ENCODE data around the gene ADAD1. TPM values are rescaled to one million over a fixed set of nuclear protein-coding genes. Genes with fewer than 3 reads are reported as not detected.
"Not testable (repeated sequence)": the region's sequence is repeated elsewhere in the genome, so short reads cannot be mapped to it uniquely, and the experiment has no call there.

ADAD1 gene
- total RNA-seq, result not detected

- no peaks in the 10 kb centered on the region for H3K4me1 Mint-ChIP-seq (ENCODE audit: low read depth)
- no peak within 1 kb of the TSS for H3K4me3 Mint-ChIP-seq
- H3K9me3 Mint-ChIP-seq (ENCODE audit: insufficient read depth), result no peaks in the 10 kb centered on the region
- H3K27me3 Mint-ChIP-seq (ENCODE audit: low read depth), result peaks cover 6% of the 10 kb centered on the region
- no peaks in the 10 kb centered on the region for H3K36me3 Mint-ChIP-seq (ENCODE audit: low read depth)
- POLR2A ChIA-PET, result no interaction called here
- CTCF ChIA-PET, result no interaction called here
- no peak for ATAC-seq
- H3K27ac Mint-ChIP-seq, result no peak within 1 kb of the TSS
- no peak for DNase-seq
Measured at GRCh38 chr4:122378711-122379110, at the start of gene ADAD1. Gene ADAD1, plus strand, starts transcription at chr4:122379011. Its CDS starts 1,059 bp downstream, at chr4:122380070.

GRCh38 chr4:122329876-122330565 lies 48.8 kb upstream of the ADAD1 start:
- ChIA-PET POLR2A (no interaction called here), CTCF (no interaction called here)
- ATAC-seq, result no peak
- Mint-ChIP-seq H3K4me3 (no peak overlapping the region), H3K36me3 (ENCODE audit: low read depth) (peaks cover 32% of the 10 kb centered on the region), H3K27me3 (ENCODE audit: low read depth) (no peaks in the 10 kb centered on the region), H3K27ac (no peak overlapping the region), H3K9me3 (ENCODE audit: insufficient read depth) (no peaks in the 10 kb centered on the region), H3K4me1 (ENCODE audit: low read depth) (peaks cover 14% of the 10 kb centered on the region)
- DNase-seq, result no peak

- Mint-ChIP-seq H3K36me3 (ENCODE audit: low read depth) (peaks cover 39% of the 10 kb centered on the region), H3K9me3 (ENCODE audit: insufficient read depth) (no peaks in the 10 kb centered on the region), H3K27me3 (ENCODE audit: low read depth) (no peaks in the 10 kb centered on the region), H3K4me1 (ENCODE audit: low read depth) (peaks cover 16% of the 10 kb centered on the region), H3K27ac (no peak overlapping the region), H3K4me3 (no peak overlapping the region)
- ATAC-seq (no peak), DNase-seq (no peak)
- CTCF ChIA-PET, result no interaction called here
- POLR2A ChIA-PET, result no interaction called here
Measured at GRCh38 chr4:122331195-122331594, 47.6 kb upstream of the ADAD1 start.

GRCh38 chr4:122334828-122335227 lies 44.0 kb upstream of the ADAD1 start:
- peaks cover 16% of the 10 kb centered on the region for H3K4me1 Mint-ChIP-seq (ENCODE audit: low read depth)
- H3K27me3 Mint-ChIP-seq (ENCODE audit: low read depth), result no peaks in the 10 kb centered on the region
- ATAC-seq, result peak; percentile 33
- H3K9me3 Mint-ChIP-seq (ENCODE audit: insufficient read depth), result no peaks in the 10 kb centered on the region
- H3K4me3 Mint-ChIP-seq, result no peak overlapping the region
- CTCF ChIA-PET, result interaction anchor here (0.7 kb wide), 1 partner anchor 384 kb away, joined by 3 read pairs; no protein-coding TSS in a partner anchor
- H3K27ac Mint-ChIP-seq, result no peak overlapping the region
- H3K36me3 Mint-ChIP-seq (ENCODE audit: low read depth), result peaks cover 38% of the 10 kb centered on the region
- POLR2A ChIA-PET, result no interaction called here
- no peak for DNase-seq

- ATAC-seq (no peak), DNase-seq (no peak)
- Mint-ChIP-seq H3K9me3 (ENCODE audit: insufficient read depth) (no peaks in the 10 kb centered on the region), H3K4me3 (no peak overlapping the region), H3K27ac (no peak overlapping the region), H3K36me3 (ENCODE audit: low read depth) (peaks cover 15% of the 10 kb centered on the region), H3K27me3 (ENCODE audit: low read depth) (no peaks in the 10 kb centered on the region), H3K4me1 (ENCODE audit: low read depth) (no peaks in the 10 kb centered on the region)
- POLR2A ChIA-PET, result no interaction called here
- CTCF ChIA-PET, result interaction anchor here (0.6 kb wide), 1 partner anchor 355 kb away, joined by 3 read pairs; no protein-coding TSS in a partner anchor
Measured at GRCh38 chr4:122341886-122342285, 36.9 kb upstream of the ADAD1 start.

- H3K36me3 Mint-ChIP-seq (ENCODE audit: low read depth), result peaks cover 37% of the 10 kb centered on the region
- no peak overlapping the region for H3K27ac Mint-ChIP-seq
- H3K27me3 Mint-ChIP-seq (ENCODE audit: low read depth), result no peaks in the 10 kb centered on the region
- POLR2A ChIA-PET, result no interaction called here
- CTCF ChIA-PET, result interaction anchor here (1.1 kb wide), 1 partner anchor 54 kb away, joined by 3 read pairs; no protein-coding TSS in a partner anchor
- H3K4me3 Mint-ChIP-seq, result no peak overlapping the region
- no peak for ATAC-seq
- no peaks in the 10 kb centered on the region for H3K9me3 Mint-ChIP-seq (ENCODE audit: insufficient read depth)
- DNase-seq, result no peak
- H3K4me1 Mint-ChIP-seq (ENCODE audit: low read depth), result no peaks in the 10 kb centered on the region
Measured at GRCh38 chr4:122346036-122346435, 32.8 kb upstream of the ADAD1 start.

GRCh38 chr4:122346503-122346902 lies 32.3 kb upstream of the ADAD1 start:
- ChIA-PET CTCF (interaction anchor here (1.1 kb wide), 1 partner anchor 54 kb away, joined by 3 read pairs; no protein-coding TSS in a partner anchor), POLR2A (no interaction called here)
- no peaks in the 10 kb centered on the region for H3K4me1 Mint-ChIP-seq (ENCODE audit: low read depth)
- H3K4me3 Mint-ChIP-seq, result no peak overlapping the region
- no peaks in the 10 kb centered on the region for H3K9me3 Mint-ChIP-seq (ENCODE audit: insufficient read depth)
- DNase-seq, result no peak
- ATAC-seq, result no peak
- H3K27ac Mint-ChIP-seq, result no peak overlapping the region
- no peaks in the 10 kb centered on the region for H3K27me3 Mint-ChIP-seq (ENCODE audit: low read depth)
- H3K36me3 Mint-ChIP-seq (ENCODE audit: low read depth), result peaks cover 40% of the 10 kb centered on the region

- Mint-ChIP-seq H3K27me3 (ENCODE audit: low read depth) (no peaks in the 10 kb centered on the region), H3K36me3 (ENCODE audit: low read depth) (peaks cover 36% of the 10 kb centered on the region), H3K4me1 (ENCODE audit: low read depth) (peaks cover 4% of the 10 kb centered on the region), H3K9me3 (ENCODE audit: insufficient read depth) (no peaks in the 10 kb centered on the region), H3K27ac (no peak overlapping the region), H3K4me3 (no peak overlapping the region)
- ATAC-seq (no peak), DNase-seq (no peak)
- ChIA-PET CTCF (no interaction called here), POLR2A (no interaction called here)
Measured at GRCh38 chr4:122356317-122356808, 22.4 kb upstream of the ADAD1 start.

- POLR2A ChIA-PET, result no interaction called here
- H3K27me3 Mint-ChIP-seq (ENCODE audit: low read depth), result no peaks in the 10 kb centered on the region
- H3K9me3 Mint-ChIP-seq (ENCODE audit: insufficient read depth), result no peaks in the 10 kb centered on the region
- H3K27ac Mint-ChIP-seq, result no peak overlapping the region
- CTCF ChIA-PET, result no interaction called here
- H3K36me3 Mint-ChIP-seq (ENCODE audit: low read depth), result peaks cover 21% of the 10 kb centered on the region
- H3K4me1 Mint-ChIP-seq (ENCODE audit: low read depth), result peaks cover 4% of the 10 kb centered on the region
- H3K4me3 Mint-ChIP-seq, result no peak overlapping the region
- ATAC-seq, result no peak
- DNase-seq, result no peak
Measured at GRCh38 chr4:122360754-122361153, 18.1 kb upstream of the ADAD1 start.

GRCh38 chr4:122364700-122365404 lies 14.0 kb upstream of the ADAD1 start:
- peaks cover 6% of the 10 kb centered on the region for H3K27me3 Mint-ChIP-seq (ENCODE audit: low read depth)
- no peak for ATAC-seq
- ChIA-PET POLR2A (no interaction called here), CTCF (no interaction called here)
- peaks cover 10% of the 10 kb centered on the region for H3K36me3 Mint-ChIP-seq (ENCODE audit: low read depth)
- peak; percentile 23 for DNase-seq
- H3K27ac Mint-ChIP-seq, result no peak overlapping the region
- peaks cover 4% of the 10 kb centered on the region for H3K4me1 Mint-ChIP-seq (ENCODE audit: low read depth)
- no peak overlapping the region for H3K4me3 Mint-ChIP-seq
- no peaks in the 10 kb centered on the region for H3K9me3 Mint-ChIP-seq (ENCODE audit: insufficient read depth)

- H3K4me3 Mint-ChIP-seq; CTCF ChIA-PET; H3K27me3 Mint-ChIP-seq (ENCODE audit: low read depth); H3K27ac Mint-ChIP-seq; H3K4me1 Mint-ChIP-seq (ENCODE audit: low read depth); H3K36me3 Mint-ChIP-seq (ENCODE audit: low read depth); DNase-seq; ATAC-seq; H3K9me3 Mint-ChIP-seq (ENCODE audit: insufficient read depth): not testable (repeated sequence)
- POLR2A ChIA-PET, result interaction anchor here (0.6 kb wide), 1 partner anchor 504 kb away, joined by 4 read pairs; no protein-coding TSS in a partner anchor
Measured at GRCh38 chr4:122368786-122369185, 10.0 kb upstream of the ADAD1 start.

- Mint-ChIP-seq H3K4me1 (ENCODE audit: low read depth) (no peaks in the 10 kb centered on the region), H3K27ac (no peak overlapping the region), H3K27me3 (ENCODE audit: low read depth) (peaks cover 6% of the 10 kb centered on the region), H3K9me3 (ENCODE audit: insufficient read depth) (no peaks in the 10 kb centered on the region), H3K36me3 (ENCODE audit: low read depth) (no peaks in the 10 kb centered on the region), H3K4me3 (no peak overlapping the region)
- ChIA-PET CTCF (no interaction called here), POLR2A (no interaction called here)
- ATAC-seq, result no peak
- DNase-seq, result no peak
Measured at GRCh38 chr4:122377352-122377751, 1.5 kb upstream of the ADAD1 start.

Data from activated CD8-positive, alpha-beta T cell treated with anti-CD3 and anti-CD28 coated beads, Interleukin-2, amount 10 ng/mL, durations not matched to agents 7 days and 5 days (primary cell).